Sigmoid colon (tissue), 4 donors: ENCODE results near the gene FOSL2.

Experiments used
- CTCF ChIP-seq, 4 experiments: fragments of 450-650 bp in 3 of 4; fragments of 200-600 bp in 1 of 4; IDR thresholded peaks; one replicate each; pipeline ENCODE4 v1.5.1; 2016 to 2019; ENCODE audit warnings: antibody characterized with exemption in 4 of 4, mild to moderate bottlenecking in 3 of 4, moderate library complexity in 2 of 4
- EP300 ChIP-seq, 4 donors: sonication (generic); formaldehyde crosslinking; IDR thresholded peaks; one replicate each; pipeline ENCODE4 v1.6.1; 2017; ENCODE audit warnings: antibody characterized with exemption in 4 of 4
- POLR2A ChIP-seq, 2 donors: fragments of 450-650 bp; IDR thresholded peaks; one replicate each; pipeline ENCODE4 v1.6.1; 2016; ENCODE audit warnings: antibody characterized with exemption in 2 of 2, mild to moderate bottlenecking in 2 of 2, moderate library complexity in 2 of 2
- POLR2AphosphoS5 ChIP-seq, 4 donors: sonication (generic); formaldehyde crosslinking; IDR thresholded peaks; one replicate each; pipeline ENCODE4 v1.6.1; 2017; ENCODE audit warnings: antibody characterized with exemption in 4 of 4

- TF ChIP-seq CTCF (IDR thresholded peaks at IDR 0.05) (no peak), EP300 (IDR thresholded peaks at IDR 0.05) (no peak), POLR2A (IDR thresholded peaks at IDR 0.05) (no peak), POLR2AphosphoS5 (IDR thresholded peaks at IDR 0.05) (no peak)
These were observed 15.4 kb upstream of the FOSL2 start for GRCh38 chr2:28377195-28377816.
